Measurements from ENCODE around the gene GOLGA8T.
A peak's percentile ranks its signal among the peaks of the same experiment; 100 is the strongest.
"Not testable (repeated sequence)": the region's sequence is repeated elsewhere in the genome, so short reads cannot be mapped to it uniquely, and the experiment has no call there.

Gene GOLGA8T

GRCh38 chr15:30134751-30135150 is at the start of gene GOLGA8T:
Gene GOLGA8T (plus strand): TSS chr15:30135051. CDS start chr15:30135149, 98 bp downstream.
- not testable (repeated sequence) for ATAC-seq

DNA sequence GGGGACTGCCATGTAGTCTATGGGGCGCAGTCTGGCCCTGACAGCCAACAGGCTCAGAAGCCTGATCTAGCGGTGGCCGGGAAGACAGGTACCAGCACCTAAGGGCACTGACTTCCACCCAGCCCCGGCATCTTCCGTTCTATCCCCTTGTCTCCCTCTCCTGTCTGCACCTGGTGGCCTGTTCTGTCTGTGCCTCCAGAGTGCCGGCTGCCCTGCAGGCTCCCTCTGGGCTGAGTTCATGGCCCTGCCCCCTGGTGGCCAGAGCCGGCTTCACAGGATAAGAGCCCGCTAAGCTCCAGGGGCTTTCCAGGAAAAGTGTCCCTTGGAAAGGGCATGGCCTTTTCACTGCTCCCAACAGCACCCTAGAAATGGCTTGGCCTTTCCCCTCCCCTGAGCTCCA is 37.0 kb upstream of the GOLGA8T start:
- ATAC-seq: peak; percentile 55 to 79

DNA sequence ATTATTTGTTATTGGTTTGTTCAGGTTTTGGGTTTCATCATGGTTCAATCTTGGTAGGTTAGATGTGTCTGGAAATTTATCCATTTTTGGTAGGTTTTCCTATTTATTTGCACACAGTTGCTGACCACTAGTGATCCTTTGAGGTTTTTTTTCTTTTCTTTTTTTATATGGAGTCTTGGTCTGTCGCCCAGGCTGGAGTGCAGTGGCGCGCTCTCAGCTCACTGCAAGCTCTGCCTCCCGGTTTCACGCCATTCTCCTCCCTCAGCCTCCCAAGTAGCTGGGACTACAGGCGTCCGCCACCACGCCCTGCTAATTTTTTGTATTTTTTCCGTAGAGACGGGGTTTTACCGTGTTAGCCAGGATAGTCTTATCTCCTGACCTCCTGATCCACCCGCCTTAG is 32.0 kb upstream of the GOLGA8T start:
- not testable (repeated sequence) for ATAC-seq

DNA sequence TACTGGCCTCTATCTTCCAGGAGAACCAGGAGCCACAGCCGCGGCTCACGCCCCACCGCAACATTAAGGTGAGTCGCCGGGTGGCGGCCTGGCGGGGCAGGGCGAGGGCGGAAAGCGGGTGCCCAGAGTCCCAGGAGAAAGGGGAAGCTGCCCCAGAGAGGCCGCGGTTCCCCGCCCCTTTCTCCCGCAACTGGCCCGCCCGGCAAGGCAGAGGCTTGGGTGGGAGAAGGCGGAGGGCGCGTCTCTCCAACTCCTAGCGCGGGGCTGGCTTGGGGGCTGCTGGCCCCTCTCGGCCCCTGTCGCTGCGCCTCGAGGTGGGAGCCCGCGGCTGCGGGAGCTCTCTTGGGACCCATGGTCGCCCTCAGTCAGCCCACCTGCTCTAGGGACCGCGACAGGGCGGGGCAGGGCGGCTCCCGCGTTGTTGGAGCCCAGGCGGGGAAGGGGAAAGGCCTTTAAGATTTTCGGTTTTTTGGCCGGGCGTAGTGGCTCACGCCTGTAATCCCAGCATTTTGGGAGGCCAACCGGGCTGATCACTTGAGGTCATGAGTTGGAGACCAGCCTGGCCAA is 30.8 kb upstream of the GOLGA8T start:
- ATAC-seq: not testable (repeated sequence)

- peak in 1 of 2 donors; percentile 24 for ATAC-seq
Observed at GRCh38 chr15:30110591-30110990, 24.3 kb upstream of the GOLGA8T start.

- not testable (repeated sequence) for ATAC-seq
Observed at GRCh38 chr15:30130066-30130465, 4.8 kb upstream of the GOLGA8T start.

DNA sequence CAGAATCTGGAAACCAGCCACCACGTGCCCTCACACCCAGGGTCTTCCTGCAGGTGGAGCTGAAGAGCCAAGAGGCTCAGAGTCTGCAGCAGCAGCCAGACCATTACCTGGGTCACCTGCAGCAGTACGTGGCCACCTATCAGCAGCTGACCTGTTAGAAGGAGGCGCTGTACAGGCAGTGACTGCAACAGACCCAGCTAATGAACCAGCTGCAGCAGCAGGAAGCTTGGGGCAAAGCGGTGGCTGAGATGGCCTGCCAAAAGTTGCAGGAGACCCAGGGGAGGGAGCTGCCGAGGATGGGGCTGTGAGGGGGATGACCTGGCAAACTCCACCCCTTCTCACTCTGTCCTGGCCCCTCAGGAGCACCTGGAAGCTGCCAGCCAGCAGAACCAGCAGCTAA is 8.4 kb downstream of the GOLGA8T start:
- ATAC-seq: not testable (repeated sequence)

DNA sequence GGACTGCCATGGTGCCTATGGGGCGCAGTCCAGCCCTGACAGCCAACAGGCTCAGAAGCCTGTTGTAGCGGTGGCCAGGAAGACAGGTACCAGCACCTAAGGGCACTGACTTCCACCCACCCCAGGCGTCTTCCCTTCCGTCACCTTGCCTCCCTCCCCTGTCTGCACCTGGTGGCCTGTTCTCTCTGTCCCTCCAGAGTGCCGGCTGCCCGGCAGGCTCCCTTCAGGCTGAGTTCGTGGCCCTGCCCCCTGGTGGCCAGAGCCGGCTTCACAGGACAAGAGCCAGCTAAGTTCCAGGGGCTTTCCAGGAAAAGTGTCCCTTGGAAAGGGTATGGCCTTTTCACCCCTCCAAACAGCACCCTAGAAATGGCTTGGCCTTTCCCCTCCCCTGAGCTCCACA is 15.0 kb downstream of the GOLGA8T start:
- ATAC-seq: not testable (repeated sequence)

DNA sequence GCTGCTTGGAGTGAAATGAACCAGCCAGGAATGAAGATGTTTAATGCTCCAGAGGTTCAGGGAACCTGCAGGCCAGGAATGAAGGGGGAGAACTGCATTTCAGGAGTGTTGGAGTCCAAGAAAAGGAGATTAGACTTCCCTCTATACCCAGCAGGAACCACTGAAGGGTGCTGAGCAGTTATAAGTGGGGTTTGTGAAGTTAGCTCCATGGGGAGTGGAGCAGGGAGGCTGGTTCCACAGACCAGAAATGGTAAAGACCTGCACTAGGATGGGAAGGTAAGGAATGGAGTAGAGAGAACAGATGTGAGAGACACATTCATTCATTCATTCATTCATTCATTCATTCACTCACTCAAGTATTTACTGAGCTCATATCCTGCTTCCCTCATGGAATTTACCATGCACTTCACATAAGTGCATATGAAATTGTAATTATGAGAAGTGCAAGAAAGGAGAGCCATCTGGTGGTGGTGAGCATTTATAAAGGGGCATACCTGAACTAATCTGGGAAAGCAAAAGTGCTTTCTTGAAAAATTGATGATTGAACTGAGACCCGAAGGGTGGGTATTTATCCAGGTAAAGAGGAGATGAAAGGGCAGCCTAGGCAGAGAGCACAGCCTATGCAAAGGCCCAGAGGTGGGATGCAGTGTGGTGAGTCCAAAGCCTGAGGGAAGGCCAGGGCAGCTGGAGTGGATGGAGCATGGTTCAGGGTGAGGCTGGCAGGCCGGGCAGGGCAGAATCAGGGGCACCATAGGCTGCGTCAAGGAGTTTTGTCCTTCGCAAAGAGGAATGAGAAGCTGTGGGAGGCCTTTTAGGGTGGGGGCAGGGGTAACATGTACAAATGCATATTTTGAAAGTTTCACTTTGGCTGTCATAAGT is 27.9 kb downstream of the GOLGA8T start:
- ATAC-seq: not testable (repeated sequence)

- ATAC-seq: not testable (repeated sequence)
Observed at GRCh38 chr15:30163759-30164158, 28.9 kb downstream of the GOLGA8T start.

- not testable (repeated sequence) for ATAC-seq
Observed at GRCh38 chr15:30164257-30164656, 29.4 kb downstream of the GOLGA8T start.

- ATAC-seq: not testable (repeated sequence)
Observed at GRCh38 chr15:30167403-30167802, 32.6 kb downstream of the GOLGA8T start.

- not testable (repeated sequence) for ATAC-seq
Observed at GRCh38 chr15:30167886-30168285, 33.0 kb downstream of the GOLGA8T start.

- ATAC-seq: not testable (repeated sequence)
Observed at GRCh38 chr15:30171452-30171851, 36.6 kb downstream of the GOLGA8T start.

DNA sequence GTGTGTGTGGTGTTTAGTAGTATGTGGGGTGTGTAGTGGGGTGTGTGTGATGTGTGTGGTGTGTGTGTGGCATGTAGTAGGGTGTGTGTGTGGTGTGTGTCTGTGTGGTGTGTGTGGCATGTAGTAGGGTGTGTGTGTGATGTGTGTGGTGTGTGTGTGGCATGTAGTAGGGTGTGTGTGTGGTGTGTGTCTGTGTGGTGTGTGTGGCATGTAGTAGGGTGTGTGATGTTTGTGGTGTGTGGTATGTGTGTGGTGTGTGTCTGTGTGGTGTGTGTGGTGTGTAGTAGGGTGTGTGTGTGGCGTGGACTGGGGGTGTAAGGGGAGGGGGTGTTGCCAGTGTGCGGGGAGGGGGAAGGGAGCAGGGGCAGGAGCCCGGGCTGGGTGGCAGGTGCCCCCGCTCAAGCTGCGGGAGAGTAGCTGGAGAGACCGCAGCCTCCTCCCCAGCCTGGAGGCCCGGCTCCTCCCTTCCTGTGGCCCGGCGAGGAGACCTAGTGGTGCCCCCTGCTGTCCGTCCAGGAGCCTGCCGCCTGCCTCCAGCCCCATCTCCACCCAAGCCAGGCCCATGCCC is 38.3 kb downstream of the GOLGA8T start:
- peak; percentile 76 to 84 for ATAC-seq

GRCh38 chr15:30175291-30175690 is 40.4 kb downstream of the GOLGA8T start:
- ATAC-seq: not testable (repeated sequence)

- not testable (repeated sequence) for ATAC-seq
Observed at GRCh38 chr15:30176613-30177012, 41.8 kb downstream of the GOLGA8T start.

DNA sequence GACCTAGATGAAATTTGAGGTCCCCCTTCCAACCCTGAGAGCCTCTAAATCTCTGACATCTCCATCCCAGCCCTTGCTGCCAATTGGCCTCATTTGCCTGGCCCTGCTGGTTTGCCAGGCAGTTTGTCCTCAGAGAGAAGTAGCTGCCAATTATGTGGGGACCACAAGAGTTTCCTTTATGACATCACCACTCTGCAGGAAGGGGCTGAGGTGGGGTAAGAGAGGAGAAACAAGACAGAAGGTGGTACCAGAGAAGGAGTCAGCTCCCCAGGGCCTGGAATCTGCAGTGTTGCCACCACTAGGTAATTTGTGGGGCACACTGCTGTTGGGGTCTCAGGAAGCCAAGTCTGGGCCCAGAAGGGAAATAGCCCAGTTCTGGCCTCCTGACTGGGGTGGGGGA is 45.0 kb downstream of the GOLGA8T start:
- not testable (repeated sequence) for ATAC-seq

DNA sequence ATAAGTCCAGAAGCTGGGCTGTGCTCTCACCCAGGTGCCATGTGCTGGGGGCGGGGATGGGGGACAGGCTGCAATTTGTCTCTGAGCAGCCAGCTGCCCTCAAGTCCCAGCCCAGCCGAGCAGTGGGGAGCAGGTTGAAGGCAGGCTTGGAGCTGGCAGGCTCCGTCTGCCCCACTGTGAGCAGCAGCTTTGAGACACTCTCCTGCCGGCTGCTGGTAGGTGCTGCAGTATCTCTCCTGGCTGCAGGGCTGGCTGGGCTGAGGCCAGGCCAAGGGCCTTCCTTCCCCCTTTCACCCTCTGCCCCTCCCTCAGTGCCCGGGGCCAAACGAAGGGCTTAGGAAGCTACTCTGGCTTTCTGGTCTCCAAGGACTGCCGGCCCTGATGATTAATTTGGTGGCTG is 50.6 kb downstream of the GOLGA8T start:
- not testable (repeated sequence) for ATAC-seq

- not testable (repeated sequence) for ATAC-seq
Observed at GRCh38 chr15:30187429-30187828, 52.6 kb downstream of the GOLGA8T start.

GRCh38 chr15:30189754-30190153 is 54.9 kb downstream of the GOLGA8T start:
- ATAC-seq: not testable (repeated sequence)

GRCh38 chr15:30191143-30191542 is 56.3 kb downstream of the GOLGA8T start:
- ATAC-seq: not testable (repeated sequence)

DNA sequence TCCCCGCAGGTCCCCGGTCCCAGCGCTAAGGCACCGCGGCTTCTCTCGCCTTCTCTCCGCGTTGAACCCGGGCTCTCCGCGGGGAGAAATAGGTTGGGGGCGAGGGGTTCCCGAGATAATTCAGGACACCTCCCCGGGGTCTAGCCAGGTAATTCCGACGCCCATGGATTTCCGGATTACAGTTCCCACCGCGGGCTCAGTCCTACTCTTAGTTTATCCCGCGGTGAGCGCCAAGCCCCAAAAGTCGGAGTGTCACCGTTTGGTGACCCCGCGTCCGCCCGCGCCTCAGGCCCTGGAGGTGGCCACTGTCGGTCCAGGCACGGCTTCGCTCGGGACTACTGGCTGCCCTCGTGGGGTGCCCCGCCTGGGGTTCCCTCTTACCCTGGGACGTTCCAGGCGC is 56.8 kb downstream of the GOLGA8T start:
- ATAC-seq: peak in 1 of 2 donors; percentile 4
